SW 1271 (cell line): Measurements from ENCODE around the gene ADGB.

Source experiments
- DNase-seq, 2 experiments: peaks; one replicate each; lab custom pipeline; 2025; lab: John Stamatoyannopoulos, UW

Gene ADGB

GRCh38 chr6:146634022-146634421 is 35.2 kb downstream of the ADGB start:
- no peak for DNase-seq

- no peak for DNase-seq
These were observed 36.4 kb downstream of the ADGB start for GRCh38 chr6:146635165-146635564.

GRCh38 chr6:146636481-146636880 is 37.7 kb downstream of the ADGB start:
- DNase-seq: no peak

DNA sequence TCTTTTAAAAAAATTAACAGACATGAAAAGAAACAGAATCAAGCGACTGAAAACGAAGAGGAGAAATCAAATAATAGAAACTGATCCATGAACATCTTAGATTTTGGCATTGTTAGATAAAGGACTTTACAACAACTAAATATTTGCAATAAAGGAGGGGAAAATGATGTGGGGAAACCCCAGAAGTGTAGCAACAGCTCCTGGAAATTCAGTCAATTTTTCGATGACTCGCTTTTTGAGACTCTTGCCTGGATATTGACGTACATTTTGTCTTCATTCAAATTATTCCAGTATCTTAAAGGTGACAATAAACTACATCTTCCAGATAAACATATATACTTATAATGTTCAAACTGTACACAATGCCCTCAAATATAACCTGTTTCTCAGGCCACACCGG is 44.1 kb downstream of the ADGB start:
- no peak for DNase-seq

GRCh38 chr6:146650799-146651481 is 52.2 kb downstream of the ADGB start:
- DNase-seq: no peak

DNA sequence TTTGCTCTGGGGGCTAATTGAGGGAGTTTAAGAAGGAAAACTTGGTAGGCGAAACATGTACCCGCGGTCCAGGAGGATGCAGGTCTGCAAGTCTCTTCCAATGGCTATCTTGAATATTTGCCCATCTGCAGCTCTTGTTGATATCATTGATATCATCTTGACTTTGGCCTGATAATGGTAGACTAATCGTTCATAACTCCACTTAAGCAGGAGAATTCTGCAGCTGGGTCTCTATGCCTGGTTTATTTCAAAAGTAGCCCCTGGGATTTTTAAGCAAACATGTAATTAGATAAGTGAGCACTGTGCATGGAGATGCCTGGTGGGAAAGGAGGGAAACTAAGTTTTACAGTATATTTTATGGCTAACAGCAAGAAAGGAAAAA is 52.7 kb downstream of the ADGB start:
- DNase-seq: no peak

DNA sequence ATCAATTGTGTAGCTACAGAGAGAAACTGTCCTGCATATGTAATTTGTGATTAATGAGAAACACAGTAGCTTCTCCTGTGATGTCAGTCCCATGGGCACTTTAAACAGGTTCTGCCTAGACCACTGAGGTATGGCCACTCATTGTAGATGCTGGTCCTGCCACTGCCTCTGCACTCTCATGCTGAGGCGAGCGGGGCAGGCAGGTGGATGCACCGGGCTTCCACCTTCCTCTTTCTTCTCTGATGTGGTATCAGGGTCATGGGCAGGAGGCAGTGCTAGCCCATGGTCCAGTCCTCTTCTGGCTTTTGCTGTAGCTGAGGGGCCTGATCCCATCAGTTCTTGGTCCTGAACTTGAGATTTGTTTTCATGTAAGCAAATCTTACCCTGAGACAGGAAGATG is 58.7 kb downstream of the ADGB start:
- DNase-seq: no peak

DNA sequence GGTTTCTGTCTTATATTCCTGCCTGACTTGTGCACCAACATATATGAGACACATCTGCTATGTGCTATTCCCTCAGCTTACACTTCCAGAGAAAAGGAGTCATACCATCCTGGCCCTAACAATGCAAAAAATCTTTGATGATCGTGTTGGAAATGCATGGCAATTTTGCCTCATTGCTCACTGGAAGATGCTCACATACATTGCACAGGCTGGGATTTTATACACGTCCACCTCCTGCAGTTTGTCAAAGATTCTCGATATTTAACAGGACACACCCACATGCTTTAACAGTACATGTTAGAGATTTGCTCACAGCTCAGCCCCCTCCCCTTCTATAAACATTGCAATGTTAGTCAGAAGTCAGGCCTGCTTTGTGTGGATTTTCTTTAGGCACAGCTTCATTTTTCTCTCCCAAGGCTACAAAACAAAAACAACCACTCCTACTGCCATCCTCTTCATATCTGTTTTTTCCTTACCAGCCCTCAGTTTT is 66.1 kb downstream of the ADGB start:
- DNase-seq: no peak

GRCh38 chr6:146666909-146667308 is 68.1 kb downstream of the ADGB start:
- DNase-seq: no peak

DNA sequence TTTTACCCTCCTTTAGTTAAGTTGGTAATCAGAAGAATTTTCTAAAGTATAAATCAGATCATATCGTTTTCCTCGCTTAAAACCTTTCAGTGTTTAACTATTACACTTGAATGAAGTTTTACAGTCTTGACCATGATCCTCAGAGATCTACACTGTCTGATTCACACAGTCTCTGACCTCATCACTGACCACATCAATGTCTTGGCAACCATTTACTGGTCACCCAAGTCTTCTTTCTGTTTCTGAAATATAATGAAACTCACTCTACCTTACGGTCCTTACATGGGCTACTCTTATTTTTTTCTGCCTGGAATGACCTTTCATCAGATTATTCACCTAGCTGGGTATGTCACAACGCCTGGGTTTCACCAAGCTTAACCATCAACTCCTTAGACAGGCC is 71.4 kb downstream of the ADGB start:
- no peak for DNase-seq

- DNase-seq: no peak
These were observed 74.3 kb downstream of the ADGB start for GRCh38 chr6:146673069-146673468.

DNA sequence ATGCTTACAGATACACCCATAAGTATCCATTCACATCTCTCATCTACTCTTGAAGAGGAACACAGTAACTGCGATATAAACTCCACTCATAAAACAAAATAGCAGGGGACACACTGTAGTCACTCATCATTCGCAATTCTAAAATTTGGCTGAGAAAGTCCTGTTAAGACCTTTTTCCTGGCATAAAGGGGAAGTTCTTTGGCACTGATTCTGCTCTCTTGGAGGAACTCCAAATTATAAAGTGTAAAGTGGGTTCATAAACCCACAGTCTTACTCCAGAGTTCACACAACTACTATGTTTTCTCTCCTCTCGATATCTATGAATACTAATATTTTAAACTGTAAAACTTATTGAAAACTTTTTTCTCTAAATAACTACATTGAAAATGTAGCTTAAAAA is 80.6 kb downstream of the ADGB start:
- DNase-seq: no peak

- no peak for DNase-seq
These were observed 84.1 kb downstream of the ADGB start for GRCh38 chr6:146682919-146683318.

GRCh38 chr6:146689806-146690205 is 91.0 kb downstream of the ADGB start:
- no peak for DNase-seq

GRCh38 chr6:146693342-146693741 is 94.6 kb downstream of the ADGB start:
- DNase-seq: no peak

DNA sequence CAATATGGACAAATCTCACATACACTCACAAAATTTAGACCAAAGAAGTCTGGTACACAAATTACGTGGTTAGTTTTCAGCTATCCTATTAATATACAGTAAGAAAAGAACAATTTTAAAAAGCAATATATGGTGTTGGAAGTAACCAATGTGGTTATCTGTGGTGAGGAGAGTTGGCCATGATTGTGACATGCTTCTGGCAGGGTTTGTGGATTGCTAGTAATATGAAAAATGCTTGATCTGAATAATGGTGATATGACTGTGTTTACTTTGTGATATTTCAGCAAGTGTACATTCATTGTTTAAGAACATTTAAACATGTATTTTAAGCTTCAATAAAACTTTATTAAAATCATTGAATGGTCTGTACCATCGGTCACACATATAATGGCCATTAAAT is 99.1 kb downstream of the ADGB start:
- no peak for DNase-seq

GRCh38 chr6:146700078-146700686 is 101.4 kb downstream of the ADGB start:
- peak; percentile 31 to 69 for DNase-seq

DNA sequence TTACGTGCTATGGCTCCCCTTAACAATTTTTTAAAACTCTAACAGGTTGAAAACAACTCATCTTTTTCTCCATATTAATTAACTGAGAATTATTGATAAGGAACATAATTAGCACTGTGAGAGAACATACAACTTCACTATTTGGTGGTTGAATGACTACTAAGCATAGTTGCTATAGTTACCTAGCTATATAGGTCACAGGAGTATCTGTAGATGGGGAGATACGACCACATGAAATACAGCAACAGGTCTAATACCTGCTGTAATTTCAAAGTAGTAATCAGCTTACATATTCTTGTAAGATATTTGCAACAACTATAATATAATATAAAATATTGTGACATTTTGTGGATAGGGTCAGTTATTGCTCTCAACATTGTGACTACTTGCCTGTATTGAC is 102.9 kb downstream of the ADGB start:
- DNase-seq: no peak

- DNase-seq: no peak
These were observed 110.4 kb downstream of the ADGB start for GRCh38 chr6:146709036-146709622.

DNA sequence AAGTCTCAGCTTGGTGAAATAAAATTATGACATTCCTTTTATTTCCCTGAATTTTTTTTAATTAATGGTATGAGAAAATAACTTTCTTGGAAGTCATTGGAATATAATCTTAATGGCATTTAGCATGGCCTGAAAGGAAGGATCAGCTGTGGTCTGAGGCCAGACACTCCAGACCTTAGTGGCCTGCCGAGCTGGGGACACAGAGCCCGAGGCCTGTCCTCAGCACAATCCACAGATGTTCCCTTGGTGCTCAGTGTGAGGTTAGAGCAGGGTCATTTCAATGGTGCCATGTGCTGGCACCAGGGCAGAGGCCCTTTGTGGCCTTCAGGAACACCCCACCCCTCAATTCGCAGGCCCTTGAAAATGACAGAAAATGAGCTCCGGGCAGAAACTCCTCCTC is 120.6 kb downstream of the ADGB start:
- no peak for DNase-seq

- no peak for DNase-seq
These were observed 140.9 kb downstream of the ADGB start for GRCh38 chr6:146739696-146740095.

DNA sequence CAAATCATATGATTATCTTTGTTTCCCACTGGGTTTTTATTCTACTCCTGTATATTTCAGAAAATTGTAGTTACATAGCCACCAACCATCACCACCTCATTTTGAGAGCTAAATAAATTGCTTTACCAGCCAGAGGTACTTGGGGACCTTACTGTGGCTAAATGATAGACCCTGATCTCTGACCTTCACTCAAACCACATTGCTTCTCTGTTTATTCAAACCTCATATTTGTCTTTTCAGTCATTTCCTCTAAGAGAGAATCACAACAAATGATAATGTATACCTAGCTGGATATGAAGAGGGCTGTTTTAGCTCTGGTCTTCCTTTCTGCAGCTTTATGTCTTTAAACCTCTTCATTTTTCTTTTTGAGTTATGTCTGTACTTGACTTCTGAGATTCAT is 142.8 kb downstream of the ADGB start:
- peak in 1 of 2 experiments; percentile 40 for DNase-seq

DNA sequence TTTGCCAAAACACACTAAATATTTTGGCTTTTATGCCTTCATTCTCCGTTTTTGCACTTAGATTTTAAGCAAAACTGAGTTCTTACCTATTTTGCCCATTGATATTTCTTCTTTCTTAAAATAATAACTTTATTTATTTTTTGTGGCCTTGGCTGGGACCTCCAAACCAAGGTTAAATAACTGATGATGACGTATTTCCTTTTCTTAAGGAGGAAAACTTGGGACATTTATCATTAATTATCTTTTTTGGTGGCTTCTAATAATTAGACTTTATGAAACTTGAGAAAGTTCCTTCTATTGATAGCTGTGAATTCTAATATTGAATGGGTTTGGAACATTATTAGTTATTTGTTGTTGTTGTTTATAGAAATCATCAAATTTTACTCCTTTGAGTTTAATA is 154.5 kb downstream of the ADGB start:
- DNase-seq: no peak

DNA sequence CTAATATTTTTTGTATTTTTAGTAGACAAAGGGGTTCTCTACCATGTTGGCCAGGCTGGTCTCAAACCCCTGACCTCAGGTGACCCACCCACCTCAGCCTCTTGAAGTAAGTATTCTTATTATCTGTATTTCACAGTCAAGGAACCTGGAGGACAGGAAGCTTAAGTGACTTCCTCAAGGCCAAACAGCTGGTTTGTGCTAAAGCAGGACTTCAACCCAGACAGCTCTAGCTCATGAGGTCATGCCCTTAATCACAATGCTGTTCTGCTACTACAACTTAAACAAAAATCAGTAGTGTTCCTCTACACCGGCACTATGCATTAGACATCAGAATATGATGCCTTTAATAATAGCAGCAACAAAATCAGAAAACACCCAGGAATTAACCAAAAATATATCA is 168.9 kb downstream of the ADGB start:
- DNase-seq: no peak
